T-helper 1 cell treated with Interleukin-12 subunit alpha and Interleukin-12 subunit beta and Interleukin-4 antibody, amounts not matched to agents 30 ng/mL and 1 ng/mL, for 36 hours (primary cell): ENCODE results near the gene TAMALIN. TPM values are rescaled to one million over a fixed set of nuclear protein-coding genes. Genes with fewer than 3 reads are reported as not detected.

Source experiments
- intact Hi-C: fragments of 100-400 bp; cut with micrococcal nuclease; formaldehyde crosslinking; loops from one replicate; pipeline ENCODE4 v1.15.1; 2024
- total RNA-seq: library from RNA; stranded (reverse); gene quantifications from 2 replicates; pipeline ENCODE4 v1.2.3, GENCODE V29; 2022

Gene TAMALIN
- total RNA-seq, 1 donor from 2014 or later: 3.9 TPM

- intact Hi-C loops: loop anchor here (1.0 to 2.0 kb wide), 6 partner anchors 9 to 894 kb away; partner anchors contain the start of gene ACVR1B
These were observed 26.5 kb upstream of the TAMALIN start for GRCh38 chr12:51980051-51980808.

GRCh38 chr12:51980809-51981127 is 26.0 kb upstream of the TAMALIN start:
- intact Hi-C loops: loop anchor here (1.0 to 2.0 kb wide), 6 partner anchors 9 to 894 kb away; partner anchors contain the start of gene ACVR1B

GRCh38 chr12:51984657-51985056 is 22.1 kb upstream of the TAMALIN start:
- intact Hi-C loops: no loop called here

GRCh38 chr12:51985154-51985835 is 21.5 kb upstream of the TAMALIN start:
- intact Hi-C loops: no loop called here

GRCh38 chr12:51986834-51987233 is 19.9 kb upstream of the TAMALIN start:
- intact Hi-C loops: no loop called here

GRCh38 chr12:51992246-51992645 is 14.5 kb upstream of the TAMALIN start:
- intact Hi-C loops: loop anchor here (2.0 kb wide), 2 partner anchors 21 to 33 kb away; no protein-coding TSS in a partner anchor

- intact Hi-C loops: no loop called here
These were observed 12.3 kb upstream of the TAMALIN start for GRCh38 chr12:51994539-51994820.

GRCh38 chr12:51994959-51995358 is 11.8 kb upstream of the TAMALIN start:
- intact Hi-C loops: no loop called here

GRCh38 chr12:51997136-51997535 is 9.6 kb upstream of the TAMALIN start:
- intact Hi-C loops: no loop called here

GRCh38 chr12:52003016-52003550 is 3.7 kb upstream of the TAMALIN start:
- intact Hi-C loops: no loop called here

- intact Hi-C loops: no loop called here
These were observed 3.2 kb upstream of the TAMALIN start for GRCh38 chr12:52003591-52003990.

GRCh38 chr12:52004042-52004648 is 2.6 kb upstream of the TAMALIN start:
- intact Hi-C loops: no loop called here

- intact Hi-C loops: no loop called here
These were observed 1.4 kb upstream of the TAMALIN start for GRCh38 chr12:52005218-52005902.

GRCh38 chr12:52005903-52006703 is 643 bp upstream of the TAMALIN start:
- intact Hi-C loops: loop anchor here (1.0 kb wide), 1 partner anchor 55 kb away; the partner anchor contains the start of gene ACVR1B

GRCh38 chr12:52007158-52007921 is 594 bp downstream of the TAMALIN start:
- intact Hi-C loops: loop anchor here (1.0 kb wide), 2 partner anchors 16 to 36 kb away; no protein-coding TSS in a partner anchor

- intact Hi-C loops: loop anchor here (1.0 kb wide), 2 partner anchors 15 to 37 kb away; no protein-coding TSS in a partner anchor
These were observed 1.3 kb downstream of the TAMALIN start for GRCh38 chr12:52007982-52008510.

GRCh38 chr12:52009081-52009751 is 2.5 kb downstream of the TAMALIN start:
- intact Hi-C loops: no loop called here

GRCh38 chr12:52010152-52010622 is 3.4 kb downstream of the TAMALIN start:
- intact Hi-C loops: no loop called here
